ENCODE measurements around the gene LHX3. TPM values are rescaled to one million over a fixed set of nuclear protein-coding genes. Genes with fewer than 3 reads are reported as not detected.

Gene LHX3
- total RNA-seq, 1 experiment from 2014 or later: not detected

DNA sequence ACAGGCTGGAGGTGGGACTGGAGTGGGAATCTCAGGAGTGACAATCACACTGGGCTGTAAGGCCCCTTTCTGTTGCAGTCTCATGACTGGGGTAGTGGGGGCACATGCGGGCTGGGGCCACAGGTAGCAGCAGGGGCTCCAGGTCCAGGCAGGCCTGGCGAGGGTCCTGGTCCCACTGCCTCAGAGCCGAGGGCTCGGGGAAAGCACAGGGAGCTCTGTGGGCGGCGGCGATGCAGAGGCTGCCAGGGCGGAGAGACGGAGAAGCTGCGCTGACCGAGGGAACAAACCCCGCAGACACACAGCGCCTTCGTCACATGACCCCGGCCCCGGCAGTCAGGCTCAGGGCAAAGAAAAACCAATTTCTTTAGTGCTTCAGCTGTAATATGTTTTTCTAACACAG lies 5.3 kb upstream of the LHX3 start:
- Histone ChIP-seq H3K23ac (ENCODE audit: insufficient read length, low read depth, low read length) (no peak overlapping the region), H4K91ac (ENCODE audit: insufficient read length, low read depth, low read length) (no peak overlapping the region), H2AK5ac (ENCODE audit: insufficient read length, low read length) (no peak overlapping the region), H4K8ac (replicated peaks; ENCODE audit: insufficient read length, low read depth, low read length) (no peak overlapping the region), H2BK15ac (ENCODE audit: low read depth, low read length) (no peak overlapping the region), H3K56ac (ENCODE audit: insufficient read length, low read depth, low read length) (no peak overlapping the region), H2BK12ac (ENCODE audit: insufficient read length, low read depth, low read length) (no peak overlapping the region), H3K79me2 (ENCODE audit: insufficient read depth, low read length) (no peaks in the 10 kb centered on the region), H3K27ac (ENCODE audit: insufficient read length, low read depth, low read length) (no peak overlapping the region), H3K9ac (ENCODE audit: extremely low read depth, insufficient read length, low read length) (no peak overlapping the region), H3K4ac (ENCODE audit: low read depth, low read length) (no peak overlapping the region), H3T11ph (ENCODE audit: low read length) (no peak overlapping the region), H3K79me1 (ENCODE audit: insufficient read depth, low read depth, low read length, poor library complexity, severe bottlenecking) (no peaks in the 10 kb centered on the region), H2BK5ac (ENCODE audit: insufficient read length, low read length) (no peak overlapping the region), H2AFZ (ENCODE audit: low read length) (no peak overlapping the region), H2BK20ac (ENCODE audit: low read depth, low read length, poor library complexity, severe bottlenecking) (no peak overlapping the region), H3K4me2 (ENCODE audit: insufficient read depth, insufficient read length, low read length) (no peak overlapping the region), H3K27me3 (ENCODE audit: insufficient read depth, low read length) (peaks cover 4% of the 10 kb centered on the region; the same call in 1 of the 2 replicates), H4K5ac (ENCODE audit: insufficient read length, low read depth, low read length) (no peak overlapping the region), H3K14ac (ENCODE audit: insufficient read depth, low read length) (no peak overlapping the region), H3K9me3 (ENCODE audit: control insufficient read depth, low read depth, low read length) (no peaks in the 10 kb centered on the region), H3K18ac (ENCODE audit: insufficient read length, low read depth, low read length) (no peak overlapping the region), H2BK120ac (ENCODE audit: low read depth, low read length, poor library complexity, severe bottlenecking) (no peak overlapping the region), H3K23me2 (ENCODE audit: insufficient read length, low read depth, low read length, poor library complexity, severe bottlenecking) (no peaks in the 10 kb centered on the region), H3K4me1 (ENCODE audit: insufficient read depth, low read length) (no peaks in the 10 kb centered on the region), H4K20me1 (ENCODE audit: control insufficient read depth, insufficient read depth, insufficient read length) (no peaks in the 10 kb centered on the region)
- peaks cover 33 to 55% (median 52%) of the 10 kb centered on the region in 3 experiments for H3K36me3 Mint-ChIP-seq (ENCODE audit: insufficient read depth in 1 of 3, low read depth in 3 of 3)
- no peak overlapping the region for H3K27ac Mint-ChIP-seq
- no peaks in the 10 kb centered on the region; a peak in 1 of 5 replicates for H3K9me3 Mint-ChIP-seq
- no peak for DNase-seq
- peaks cover 14% of the 10 kb centered on the region for H3K27me3 Mint-ChIP-seq (ENCODE audit: low read depth)
- TF ChIP-seq, protein P1, sequence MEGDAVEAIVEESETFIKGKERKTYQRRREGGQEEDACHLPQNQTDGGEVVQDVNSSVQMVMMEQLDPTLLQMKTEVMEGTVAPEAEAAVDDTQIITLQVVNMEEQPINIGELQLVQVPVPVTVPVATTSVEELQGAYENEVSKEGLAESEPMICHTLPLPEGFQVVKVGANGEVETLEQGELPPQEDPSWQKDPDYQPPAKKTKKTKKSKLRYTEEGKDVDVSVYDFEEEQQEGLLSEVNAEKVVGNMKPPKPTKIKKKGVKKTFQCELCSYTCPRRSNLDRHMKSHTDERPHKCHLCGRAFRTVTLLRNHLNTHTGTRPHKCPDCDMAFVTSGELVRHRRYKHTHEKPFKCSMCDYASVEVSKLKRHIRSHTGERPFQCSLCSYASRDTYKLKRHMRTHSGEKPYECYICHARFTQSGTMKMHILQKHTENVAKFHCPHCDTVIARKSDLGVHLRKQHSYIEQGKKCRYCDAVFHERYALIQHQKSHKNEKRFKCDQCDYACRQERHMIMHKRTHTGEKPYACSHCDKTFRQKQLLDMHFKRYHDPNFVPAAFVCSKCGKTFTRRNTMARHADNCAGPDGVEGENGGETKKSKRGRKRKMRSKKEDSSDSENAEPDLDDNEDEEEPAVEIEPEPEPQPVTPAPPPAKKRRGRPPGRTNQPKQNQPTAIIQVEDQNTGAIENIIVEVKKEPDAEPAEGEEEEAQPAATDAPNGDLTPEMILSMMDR (conservative IDR thresholded peaks at IDR 0.05): no peak
- peaks cover 0 to 9% of the 10 kb centered on the region in 2 experiments; a peak in 1 of 4 replicates for H3K4me1 Mint-ChIP-seq
- whole genome bisulfite sequencing (ENCODE audit: extremely low coverage, insufficient read length, low lambda C conversion rate): no CpG with 5 or more reads among the region's 16 CpGs
- no peak overlapping the region for H3K4me3 Mint-ChIP-seq

Data from H9 (cell line).